HEK293 (cell line): ENCODE measurements around the gene ETHE1.

Experiments
- CTCF ChIA-PET: fragments of 350-600 bp; formaldehyde crosslinking; extraction: SDS; loops from one replicate; lab custom pipeline; 2021; ENCODE audit warnings: antibody characterized with exemption; lab: Yijun Ruan, JAX
- POLR2A ChIA-PET: fragments of 300-600 bp; formaldehyde crosslinking; extraction: SDS; loops from one replicate; lab custom pipeline; 2020; ENCODE audit warnings: antibody characterized with exemption, inconsistent platforms; lab: Yijun Ruan, JAX
- H3K27ac ChIP-seq: fragments of 200-500 bp; sonication (Bioruptor generic); 2 replicates; pipeline ENCODE4 v1.5.1; 2014; ENCODE audit warnings: low read depth, low read length, control low read depth, inconsistent platforms; ENCODE audit errors: extremely low read depth
- H3K36me3 ChIP-seq, 2 experiments: fragments of 200-500 bp in 1 of 2; sonication (Bioruptor generic) in 1 of 2; 1 replicate in 1 of 2; 2 replicates in 1 of 2; pipeline ENCODE4 v1.5.1; 2014 to 2017; ENCODE audit warnings: inconsistent platforms in 2 of 2, low read length in 2 of 2; ENCODE audit not compliant: control insufficient read depth in 2 of 2, insufficient read depth in 1 of 2
- H3K4me1 ChIP-seq: fragments of 200-500 bp; sonication (Bioruptor generic); 2 replicates; pipeline ENCODE4 v1.5.1; 2014; ENCODE audit warnings: mild to moderate bottlenecking, low read length, inconsistent platforms; ENCODE audit not compliant: control insufficient read depth, insufficient read depth
- H3K4me3 ChIP-seq: 2 replicates; pipeline ENCODE4 v1.5.1; 2011; ENCODE audit warnings: low read depth, mild to moderate bottlenecking, control low read depth, low read length, moderate library complexity
- H3K9me3 ChIP-seq: fragments of 200-500 bp; sonication (Bioruptor generic); 2 replicates; pipeline ENCODE4 v1.5.1; 2014; ENCODE audit warnings: low read depth, low read length, inconsistent platforms; ENCODE audit not compliant: control insufficient read depth, insufficient read depth
- BCL11B ChIP-seq: fragments of 450-650 bp; formaldehyde crosslinking; IDR thresholded peaks from 2 replicates; pipeline ENCODE4 v1.5.1; 2016; ENCODE audit warnings: low read depth, missing biosample characterization, missing genetic modification characterization
- INSM2 ChIP-seq: fragments of 450-650 bp; formaldehyde crosslinking; IDR thresholded peaks from 2 replicates; pipeline ENCODE4 v1.5.1; 2016; ENCODE audit warnings: missing biosample characterization, missing genetic modification characterization
- PRDM1 ChIP-seq: fragments of 450-650 bp; formaldehyde crosslinking; IDR thresholded peaks from 2 replicates; pipeline ENCODE4; 2016; ENCODE audit warnings: missing biosample characterization, missing genetic modification characterization
- PRDM4 ChIP-seq: fragments of 450-650 bp; formaldehyde crosslinking; IDR thresholded peaks from 2 replicates; pipeline ENCODE4 v1.5.1; 2017; ENCODE audit warnings: missing biosample characterization, missing genetic modification characterization
- PRDM6 ChIP-seq: fragments of 450-650 bp; formaldehyde crosslinking; IDR thresholded peaks from 2 replicates; pipeline ENCODE4 v1.5.1; 2017; ENCODE audit warnings: missing biosample characterization, missing genetic modification characterization
- SP7 ChIP-seq: fragments of 450-650 bp; formaldehyde crosslinking; IDR thresholded peaks from 2 replicates; pipeline ENCODE4 v1.5.1; 2016; ENCODE audit warnings: missing biosample characterization, missing genetic modification characterization
- ZNF121 ChIP-seq: fragments of 450-650 bp; formaldehyde crosslinking; IDR thresholded peaks from 2 replicates; pipeline ENCODE4 v1.5.1; 2016; ENCODE audit warnings: missing biosample characterization, missing genetic modification characterization
- ZNF248 ChIP-seq: fragments of 450-650 bp; formaldehyde crosslinking; IDR thresholded peaks from 2 replicates; pipeline ENCODE4 v1.5.1; 2017; ENCODE audit warnings: missing biosample characterization, missing genetic modification characterization
- ZNF274 ChIP-seq, 2 experiments: fragments of 200-500 bp in 1 of 2; fragments of 450-650 bp in 1 of 2; sonication (Bioruptor generic) in 1 of 2; formaldehyde crosslinking in 1 of 2; IDR thresholded peaks; 2 replicates each; pipeline versions ENCODE4 v1.5.1 to v1.6.1; 2014 to 2016; ENCODE audit warnings: borderline replicate concordance in 1 of 2, inconsistent platforms in 1 of 2, low read length in 1 of 2, missing biosample characterization in 1 of 2, missing genetic modification characterization in 1 of 2
- ZNF324 ChIP-seq: fragments of 450-650 bp; formaldehyde crosslinking; IDR thresholded peaks from 2 replicates; pipeline ENCODE4 v1.5.1; 2016; ENCODE audit warnings: missing biosample characterization, missing genetic modification characterization
- ZNF426 ChIP-seq: fragments of 450-650 bp; formaldehyde crosslinking; IDR thresholded peaks from 2 replicates; pipeline ENCODE4 v1.5.1; 2017; ENCODE audit warnings: missing biosample characterization, missing genetic modification characterization, mild to moderate bottlenecking, inconsistent platforms, moderate library complexity
- ZNF548 ChIP-seq: fragments of 450-650 bp; formaldehyde crosslinking; IDR thresholded peaks from 2 replicates; pipeline ENCODE4 v1.5.1; 2016; ENCODE audit warnings: missing biosample characterization, missing genetic modification characterization
- ZNF560 ChIP-seq: fragments of 450-650 bp; formaldehyde crosslinking; IDR thresholded peaks from 2 replicates; pipeline ENCODE4 v1.5.1; 2017; ENCODE audit warnings: missing biosample characterization, missing genetic modification characterization, borderline replicate concordance
- ZNF660 ChIP-seq: fragments of 450-650 bp; IDR thresholded peaks from 2 replicates; pipeline ENCODE4 v1.5.1; 2018; ENCODE audit warnings: missing biosample characterization, mild to moderate bottlenecking, missing genetic modification characterization
- ZNF677 ChIP-seq: fragments of 450-650 bp; IDR thresholded peaks from 2 replicates; pipeline ENCODE4 v1.5.0; 2018; ENCODE audit warnings: missing biosample characterization, mild to moderate bottlenecking, missing genetic modification characterization, moderate library complexity
- ZNF768 ChIP-seq: fragments of 450-650 bp; formaldehyde crosslinking; IDR thresholded peaks from 2 replicates; pipeline ENCODE4 v1.5.1; 2018; ENCODE audit warnings: missing biosample characterization, mild to moderate bottlenecking, missing genetic modification characterization
- TF ChIP-seq, protein P1 (sequence below): fragments of 450-650 bp; formaldehyde crosslinking; IDR thresholded peaks from 2 replicates; pipeline ENCODE4 v1.5.1; 2017; ENCODE audit warnings: missing biosample characterization, missing genetic modification characterization
- TF ChIP-seq, protein P2 (sequence below): fragments of 450-650 bp; formaldehyde crosslinking; IDR thresholded peaks from 2 replicates; pipeline ENCODE4 v1.5.1; 2016; ENCODE audit warnings: missing biosample characterization, missing genetic modification characterization, low read depth

ETHE1 gene

DNA sequence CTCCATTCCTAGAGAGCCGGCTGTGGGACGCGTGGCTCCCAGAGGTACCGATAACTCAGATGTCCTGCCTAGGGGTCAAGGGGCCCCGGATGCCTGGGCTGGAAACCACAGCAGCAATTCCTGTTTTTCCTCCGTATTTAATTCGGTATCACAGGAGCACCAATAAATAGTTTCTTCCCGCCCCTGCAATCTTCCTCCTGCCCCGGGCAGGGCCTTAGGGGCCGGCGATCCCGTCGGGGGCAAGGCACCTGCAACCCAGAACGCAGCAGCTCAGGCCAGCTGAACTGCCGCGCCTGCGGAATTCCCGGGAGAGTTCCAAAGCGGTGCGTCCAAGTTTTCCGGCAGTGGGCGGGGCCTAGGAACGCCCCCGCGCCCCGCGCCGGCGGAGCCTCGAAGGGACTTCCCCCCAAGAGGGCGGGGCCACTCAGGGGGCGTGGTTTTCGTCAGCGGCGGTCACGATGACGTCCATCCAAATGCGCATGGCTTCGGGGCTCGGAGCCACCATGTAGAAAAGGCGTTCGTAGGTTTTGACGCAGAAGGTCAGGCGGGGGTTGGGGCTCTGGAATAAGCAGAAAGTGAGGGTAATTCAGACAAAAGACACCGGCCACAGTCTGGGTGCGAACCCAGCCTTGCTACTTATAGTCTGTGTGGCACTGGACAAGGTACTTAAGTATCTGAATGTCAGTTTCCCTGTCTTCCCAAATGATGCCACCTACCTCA is 51.9 kb downstream of the ETHE1 start (continued):
- no peak for TF ChIP-seq PRDM6 (tag by site-specific recombination)
- TF ChIP-seq ZNF274 (IDR thresholded peaks at IDR 0.05; ENCODE audit: low read length), result no peak
- TF ChIP-seq ZNF274 (tag by site-specific recombination; IDR thresholded peaks at IDR 0.05; ENCODE audit: borderline replicate concordance), result no peak
- no peak for TF ChIP-seq ZNF426 (tag by site-specific recombination)
- TF ChIP-seq ZNF324 (tag by site-specific recombination), result 0 out of 2 replicates have a peak, but pooled peaks have one; percentile 41

- ChIA-PET CTCF (interaction anchor here (0.6 to 3.7 kb wide), 6 partner anchors 14 to 309 kb away, joined by 3 to 25 read pairs (median 3); no protein-coding TSS in a partner anchor), POLR2A (interaction anchor here (0.6 to 3.6 kb wide), 11 partner anchors 8 to 194 kb away, joined by 3 to 30 read pairs (median 4); partner anchors contain the start of gene ZNF575)
- no peak overlapping the region for H3K27ac ChIP-seq
These were observed 52.5 kb downstream of the ETHE1 start for GRCh38 chr19:43474487-43474886.

DNA sequence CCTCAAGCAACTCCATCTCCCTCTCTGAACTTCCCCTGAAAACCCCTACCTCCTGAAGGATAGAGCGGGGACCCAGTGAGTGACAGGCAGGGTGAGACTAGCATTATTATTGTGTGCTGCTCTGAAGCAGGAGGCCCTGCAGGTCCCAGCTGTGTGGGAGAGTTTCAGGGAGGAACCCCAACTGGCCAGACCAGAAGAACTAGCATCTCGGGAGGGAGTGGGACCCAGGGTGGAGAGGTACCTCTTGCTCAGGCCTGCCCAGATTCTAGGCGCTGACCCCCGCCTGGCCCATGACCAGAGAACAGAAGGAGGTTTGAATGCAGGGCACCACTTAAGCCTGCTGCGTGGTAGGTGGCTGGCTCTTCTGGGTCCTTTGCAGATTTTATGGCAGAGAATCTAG is 55.9 kb downstream of the ETHE1 start:
- Histone ChIP-seq H3K4me3 (no peak overlapping the region), H3K36me3 (no peaks in the 10 kb centered on the region), H3K27ac (no peak overlapping the region), H3K9me3 (no peaks in the 10 kb centered on the region), H3K4me1 (peaks cover 17% of the 10 kb centered on the region)
- peak; percentile 4; the same call in 1 of the 2 replicates for TF ChIP-seq ZNF768
- TF ChIP-seq ZNF560, result no peak
- ChIA-PET POLR2A (no interaction called here), CTCF (interaction anchor here (0.6 kb wide), 1 partner anchor 252 kb away, joined by 3 read pairs; no protein-coding TSS in a partner anchor)

More at GRCh38 chr19:43474487-43474886, 52.5 kb downstream of the ETHE1 start:
- Histone ChIP-seq H3K4me3 (no peak overlapping the region), H3K9me3 (no peaks in the 10 kb centered on the region), H3K4me1 (peaks cover 7% of the 10 kb centered on the region), H3K36me3 (peaks cover 0 to 3% of the 10 kb centered on the region in 2 experiments; a peak in 1 of 3 replicates)
- TF ChIP-seq PRDM1 (no peak), ZNF548 (tag by site-specific recombination) (0 out of 2 replicates have a peak, but pooled peaks have one; percentile 13), ZNF121 (peak; percentile 100)

GRCh38 chr19:43470288-43470687 is 56.7 kb downstream of the ETHE1 start:
- peaks cover 14% of the 10 kb centered on the region for H3K4me1 ChIP-seq
- H3K27ac ChIP-seq, result no peak overlapping the region
- no peak overlapping the region for H3K4me3 ChIP-seq
- no peaks in the 10 kb centered on the region for H3K36me3 ChIP-seq
- ChIA-PET POLR2A (no interaction called here), CTCF (interaction anchor here (1.4 to 1.8 kb wide), 2 partner anchors 24 to 48 kb away, joined by 8 to 16 read pairs; no protein-coding TSS in a partner anchor)
- no peaks in the 10 kb centered on the region for H3K9me3 ChIP-seq
- TF ChIP-seq BCL11B (tag by site-specific recombination), result no peak
- TF ChIP-seq ZNF660 (tag by site-specific recombination), result peak; percentile 35
- TF ChIP-seq, protein P1, sequence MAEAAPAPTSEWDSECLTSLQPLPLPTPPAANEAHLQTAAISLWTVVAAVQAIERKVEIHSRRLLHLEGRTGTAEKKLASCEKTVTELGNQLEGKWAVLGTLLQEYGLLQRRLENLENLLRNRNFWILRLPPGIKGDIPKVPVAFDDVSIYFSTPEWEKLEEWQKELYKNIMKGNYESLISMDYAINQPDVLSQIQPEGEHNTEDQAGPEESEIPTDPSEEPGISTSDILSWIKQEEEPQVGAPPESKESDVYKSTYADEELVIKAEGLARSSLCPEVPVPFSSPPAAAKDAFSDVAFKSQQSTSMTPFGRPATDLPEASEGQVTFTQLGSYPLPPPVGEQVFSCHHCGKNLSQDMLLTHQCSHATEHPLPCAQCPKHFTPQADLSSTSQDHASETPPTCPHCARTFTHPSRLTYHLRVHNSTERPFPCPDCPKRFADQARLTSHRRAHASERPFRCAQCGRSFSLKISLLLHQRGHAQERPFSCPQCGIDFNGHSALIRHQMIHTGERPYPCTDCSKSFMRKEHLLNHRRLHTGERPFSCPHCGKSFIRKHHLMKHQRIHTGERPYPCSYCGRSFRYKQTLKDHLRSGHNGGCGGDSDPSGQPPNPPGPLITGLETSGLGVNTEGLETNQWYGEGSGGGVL (tag by site-specific recombination), result peak; percentile 50; the same call in 1 of the 2 replicates
- TF ChIP-seq ZNF677 (tag by site-specific recombination), result no peak
- no peak for TF ChIP-seq PRDM4 (tag by site-specific recombination)
- TF ChIP-seq ZNF248 (tag by site-specific recombination), result no peak
- TF ChIP-seq, protein P2, sequence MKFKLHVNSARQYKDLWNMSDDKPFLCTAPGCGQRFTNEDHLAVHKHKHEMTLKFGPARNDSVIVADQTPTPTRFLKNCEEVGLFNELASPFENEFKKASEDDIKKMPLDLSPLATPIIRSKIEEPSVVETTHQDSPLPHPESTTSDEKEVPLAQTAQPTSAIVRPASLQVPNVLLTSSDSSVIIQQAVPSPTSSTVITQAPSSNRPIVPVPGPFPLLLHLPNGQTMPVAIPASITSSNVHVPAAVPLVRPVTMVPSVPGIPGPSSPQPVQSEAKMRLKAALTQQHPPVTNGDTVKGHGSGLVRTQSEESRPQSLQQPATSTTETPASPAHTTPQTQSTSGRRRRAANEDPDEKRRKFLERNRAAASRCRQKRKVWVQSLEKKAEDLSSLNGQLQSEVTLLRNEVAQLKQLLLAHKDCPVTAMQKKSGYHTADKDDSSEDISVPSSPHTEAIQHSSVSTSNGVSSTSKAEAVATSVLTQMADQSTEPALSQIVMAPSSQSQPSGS, result peak; percentile 40; the same call in 1 of the 2 replicates
- peak; percentile 25; the same call in 1 of the 2 replicates for TF ChIP-seq INSM2 (tag by site-specific recombination)
- no peak for TF ChIP-seq SP7 (tag by site-specific recombination)
